ENCODE measurements around the gene PAM.

The PAM gene

DNA sequence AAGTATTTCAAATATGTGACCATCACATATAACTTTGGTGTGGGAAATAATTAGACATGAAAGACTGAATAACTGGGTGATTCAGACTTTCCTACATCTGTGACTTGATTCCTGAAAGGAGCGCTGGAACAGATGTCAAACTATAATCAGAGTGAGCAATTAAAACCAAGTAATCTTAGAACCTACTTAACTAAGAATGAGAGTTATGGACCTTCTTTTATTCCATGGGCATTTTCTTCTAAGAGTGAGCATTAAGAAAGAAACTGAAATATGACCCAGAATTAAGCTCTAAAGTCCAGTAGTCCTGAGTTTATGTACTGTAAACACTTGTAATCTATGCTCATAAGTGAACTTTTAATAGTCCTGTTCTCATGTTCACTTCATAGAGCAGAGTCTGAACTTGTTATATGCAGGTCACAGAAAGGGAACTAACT is 68.4 kb downstream of the PAM start:
- H3F3A ChIP-seq (ENCODE audit: insufficient read depth, low read length), result no peaks in the 10 kb centered on the region
- no peak overlapping the region for H3K4me3 ChIP-seq (ENCODE audit: low read length)
- H3K9me3 ChIP-seq (replicated peaks; ENCODE audit: insufficient read depth, low read length), result no peaks in the 10 kb centered on the region
- H3K79me2 ChIP-seq (ENCODE audit: low read length), result no peaks in the 10 kb centered on the region
- H3K9ac ChIP-seq (ENCODE audit: low read length), result no peak overlapping the region
- no peak overlapping the region for H3K4me2 ChIP-seq (ENCODE audit: low read depth, low read length)
- H3K27me3 ChIP-seq (replicated peaks; ENCODE audit: insufficient read depth, low read length), result no peaks in the 10 kb centered on the region
- no peak overlapping the region for H2AFZ ChIP-seq (ENCODE audit: low read length)
- no peaks in the 10 kb centered on the region for H3K9me2 ChIP-seq (replicated peaks; ENCODE audit: insufficient read depth, low read length)
- DNase-seq, result no peak
- TF ChIP-seq, protein P1, sequence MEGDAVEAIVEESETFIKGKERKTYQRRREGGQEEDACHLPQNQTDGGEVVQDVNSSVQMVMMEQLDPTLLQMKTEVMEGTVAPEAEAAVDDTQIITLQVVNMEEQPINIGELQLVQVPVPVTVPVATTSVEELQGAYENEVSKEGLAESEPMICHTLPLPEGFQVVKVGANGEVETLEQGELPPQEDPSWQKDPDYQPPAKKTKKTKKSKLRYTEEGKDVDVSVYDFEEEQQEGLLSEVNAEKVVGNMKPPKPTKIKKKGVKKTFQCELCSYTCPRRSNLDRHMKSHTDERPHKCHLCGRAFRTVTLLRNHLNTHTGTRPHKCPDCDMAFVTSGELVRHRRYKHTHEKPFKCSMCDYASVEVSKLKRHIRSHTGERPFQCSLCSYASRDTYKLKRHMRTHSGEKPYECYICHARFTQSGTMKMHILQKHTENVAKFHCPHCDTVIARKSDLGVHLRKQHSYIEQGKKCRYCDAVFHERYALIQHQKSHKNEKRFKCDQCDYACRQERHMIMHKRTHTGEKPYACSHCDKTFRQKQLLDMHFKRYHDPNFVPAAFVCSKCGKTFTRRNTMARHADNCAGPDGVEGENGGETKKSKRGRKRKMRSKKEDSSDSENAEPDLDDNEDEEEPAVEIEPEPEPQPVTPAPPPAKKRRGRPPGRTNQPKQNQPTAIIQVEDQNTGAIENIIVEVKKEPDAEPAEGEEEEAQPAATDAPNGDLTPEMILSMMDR (IDR thresholded peaks at IDR 0.05; ENCODE audit: low read length), result no peak
- TF ChIP-seq EZH2phosphoT487 (IDR thresholded peaks at IDR 0.05; ENCODE audit: low read length) (no peak), EZH2 (optimal IDR thresholded peaks at IDR 0.05; ENCODE audit: low read depth, low read length) (no peak)
- no peaks in the 10 kb centered on the region for H3K4me1 ChIP-seq (ENCODE audit: low read length)
- no peaks in the 10 kb centered on the region for H4K20me1 ChIP-seq (ENCODE audit: insufficient read depth, low read length)
- no peak overlapping the region for H3K27ac ChIP-seq (ENCODE audit: low read length)
- H3K36me3 ChIP-seq (replicated peaks; ENCODE audit: insufficient read depth, low read length), result no peaks in the 10 kb centered on the region

DNA sequence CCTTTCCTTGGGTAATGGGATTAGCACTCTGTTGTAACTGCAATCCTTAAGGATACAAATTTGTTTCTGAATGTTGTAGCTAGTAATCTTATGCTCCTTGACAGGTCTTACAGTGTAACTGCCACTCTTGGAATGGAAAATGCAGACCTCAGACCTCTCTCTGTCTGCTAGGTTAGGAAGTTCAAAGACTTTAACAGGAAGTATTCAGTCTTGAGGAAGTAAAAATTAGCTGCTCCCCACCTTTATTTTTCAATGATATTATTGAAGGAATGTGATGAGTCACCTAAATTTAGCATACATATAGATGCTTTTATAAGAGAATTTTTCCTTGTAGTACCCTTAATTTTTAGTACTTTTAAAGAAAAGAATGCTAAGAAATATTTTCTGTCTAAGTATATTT is 71.5 kb downstream of the PAM start:
- no peak overlapping the region for H3K4me3 ChIP-seq (ENCODE audit: low read length)
- H3K9me3 ChIP-seq (replicated peaks; ENCODE audit: insufficient read depth, low read length), result no peaks in the 10 kb centered on the region
- H2AFZ ChIP-seq (ENCODE audit: low read length), result no peak overlapping the region
- H3K9ac ChIP-seq (ENCODE audit: low read length), result no peak overlapping the region
- no peaks in the 10 kb centered on the region for H3K4me1 ChIP-seq (ENCODE audit: low read length)
- H4K20me1 ChIP-seq (ENCODE audit: insufficient read depth, low read length), result no peaks in the 10 kb centered on the region
- TF ChIP-seq, protein P1 (IDR thresholded peaks at IDR 0.05; ENCODE audit: low read length), result no peak
- TF ChIP-seq EZH2phosphoT487 (IDR thresholded peaks at IDR 0.05; ENCODE audit: low read length) (no peak), EZH2 (optimal IDR thresholded peaks at IDR 0.05; ENCODE audit: low read depth, low read length) (no peak)
- H3F3A ChIP-seq (ENCODE audit: insufficient read depth, low read length), result no peaks in the 10 kb centered on the region
- H3K36me3 ChIP-seq (replicated peaks; ENCODE audit: insufficient read depth, low read length), result no peaks in the 10 kb centered on the region
- no peak overlapping the region for H3K4me2 ChIP-seq (ENCODE audit: low read depth, low read length)
- no peaks in the 10 kb centered on the region for H3K27me3 ChIP-seq (replicated peaks; ENCODE audit: insufficient read depth, low read length)
- H3K79me2 ChIP-seq (ENCODE audit: low read length), result no peaks in the 10 kb centered on the region
- H3K27ac ChIP-seq (ENCODE audit: low read length), result no peak overlapping the region
- DNase-seq, result no peak
- H3K9me2 ChIP-seq (replicated peaks; ENCODE audit: insufficient read depth, low read length), result no peaks in the 10 kb centered on the region

GRCh38 chr5:102830241-102830640 is 75.1 kb downstream of the PAM start:
- Histone ChIP-seq H3K9me2 (replicated peaks; ENCODE audit: insufficient read depth, low read length) (no peaks in the 10 kb centered on the region), H3K9ac (ENCODE audit: low read length) (no peak overlapping the region), H2AFZ (ENCODE audit: low read length) (no peak overlapping the region), H3K27ac (ENCODE audit: low read length) (no peak overlapping the region), H3K36me3 (replicated peaks; ENCODE audit: insufficient read depth, low read length) (no peaks in the 10 kb centered on the region), H3K4me3 (ENCODE audit: low read length) (no peak overlapping the region), H3K27me3 (replicated peaks; ENCODE audit: insufficient read depth, low read length) (no peaks in the 10 kb centered on the region), H3F3A (ENCODE audit: insufficient read depth, low read length) (no peaks in the 10 kb centered on the region), H3K9me3 (replicated peaks; ENCODE audit: insufficient read depth, low read length) (no peaks in the 10 kb centered on the region), H3K4me2 (ENCODE audit: low read depth, low read length) (no peak overlapping the region), H3K4me1 (ENCODE audit: low read length) (no peaks in the 10 kb centered on the region), H3K79me2 (ENCODE audit: low read length) (no peaks in the 10 kb centered on the region), H4K20me1 (ENCODE audit: insufficient read depth, low read length) (no peaks in the 10 kb centered on the region)
- TF ChIP-seq, protein P1 (IDR thresholded peaks at IDR 0.05; ENCODE audit: low read length), result no peak
- DNase-seq, result no peak

All from MM.1S (cell line).